Smooth muscle cell (in vitro differentiated cells): Measurements from ENCODE around the gene SOS1. TPM values are rescaled to one million over a fixed set of nuclear protein-coding genes. Genes with fewer than 3 reads are reported as not detected.
A peak's percentile ranks its signal among the peaks of the same experiment; 100 is the strongest.

ENCODE experiments used
- DNase-seq: peaks from one replicate; lab custom pipeline; 2025; ENCODE audit not compliant: unreplicated experiment; lab: John Stamatoyannopoulos, UW
- H2AFZ ChIP-seq: fragments of 200-600 bp; sonication (generic); 2 replicates; pipeline ENCODE4 v1.6.0; 2016; ENCODE audit warnings: antibody characterized with exemption, low read depth, mild to moderate bottlenecking
- H3F3A ChIP-seq: fragments of 200-600 bp; sonication (generic); 2 replicates; pipeline ENCODE4 v1.6.0; 2017; ENCODE audit warnings: antibody characterized with exemption, low read depth
- H3K27ac ChIP-seq: fragments of 200-600 bp; sonication (generic); 2 replicates; pipeline ENCODE4 v1.5.1; 2016; ENCODE audit warnings: low read depth, mild to moderate bottlenecking
- H3K27me3 ChIP-seq: fragments of 200-600 bp; sonication (generic); 2 replicates; pipeline ENCODE4 v1.6.1; 2016; ENCODE audit warnings: low read depth, mild to moderate bottlenecking
- H3K36me3 ChIP-seq: fragments of 200-600 bp; sonication (generic); 2 replicates; pipeline ENCODE4 v1.5.1; 2016; ENCODE audit warnings: low read depth
- H3K4me1 ChIP-seq: fragments of 200-600 bp; sonication (generic); 2 replicates; pipeline ENCODE4 v1.5.1; 2016; ENCODE audit warnings: low read depth
- H3K4me2 ChIP-seq: fragments of 200-600 bp; sonication (generic); 2 replicates; pipeline ENCODE4 v1.6.0; 2016; ENCODE audit warnings: mild to moderate bottlenecking
- H3K4me3 ChIP-seq: fragments of 200-600 bp; sonication (generic); 2 replicates; pipeline ENCODE4 v1.5.1; 2016; ENCODE audit warnings: mild to moderate bottlenecking
- H3K79me2 ChIP-seq: fragments of 200-600 bp; sonication (generic); 2 replicates; pipeline ENCODE4 v1.6.0; 2016; ENCODE audit warnings: low read depth, mild to moderate bottlenecking
- H3K9ac ChIP-seq: fragments of 200-600 bp; sonication (generic); 2 replicates; pipeline ENCODE4 v1.6.0; 2016; ENCODE audit warnings: low read depth
- H3K9me3 ChIP-seq: fragments of 200-600 bp; sonication (generic); replicated peaks from 2 replicates; pipeline ENCODE4 v1.5.1; 2016; ENCODE audit warnings: low read depth
- H4K20me1 ChIP-seq: fragments of 200-600 bp; sonication (generic); 2 replicates; pipeline ENCODE4 v1.6.0; 2016; ENCODE audit warnings: low read depth
- WGBS: methylation state at CpG from one replicate; pipeline ENCODE4 v1.1.7; 2016; ENCODE audit warnings: low lambda C conversion rate; 5-methylcytosine and 5-hydroxymethylcytosine counted together
- polyA plus RNA-seq: library from polyadenylated mRNA; unstranded; fragments of >200 nt; fragmentation: Nextera tagmentation; extraction: Ambion mirVana; gene quantifications from 2 replicates; pipeline ENCODE4 v1.2.1, GENCODE V29; 2016
- total RNA-seq: library from RNA; depleted of rRNA; stranded (reverse); fragments of >200 nt; gene quantifications from 2 replicates; pipeline ENCODE4 v1.2.3, GENCODE V29; 2014
- TF ChIP-seq, protein P1 (sequence below): fragments of 200-600 bp; sonication (generic); IDR thresholded peaks from 2 replicates; pipeline ENCODE4 v1.5.1; 2017; ENCODE audit warnings: borderline replicate concordance, mild to moderate bottlenecking, antibody characterized with exemption; ENCODE audit not compliant: insufficient read depth, poor library complexity, severe bottlenecking

SOS1 gene
- total and polyA plus RNA-seq, 2 experiments from 2014 or later: 8.4 to 34.0 TPM

DNA sequence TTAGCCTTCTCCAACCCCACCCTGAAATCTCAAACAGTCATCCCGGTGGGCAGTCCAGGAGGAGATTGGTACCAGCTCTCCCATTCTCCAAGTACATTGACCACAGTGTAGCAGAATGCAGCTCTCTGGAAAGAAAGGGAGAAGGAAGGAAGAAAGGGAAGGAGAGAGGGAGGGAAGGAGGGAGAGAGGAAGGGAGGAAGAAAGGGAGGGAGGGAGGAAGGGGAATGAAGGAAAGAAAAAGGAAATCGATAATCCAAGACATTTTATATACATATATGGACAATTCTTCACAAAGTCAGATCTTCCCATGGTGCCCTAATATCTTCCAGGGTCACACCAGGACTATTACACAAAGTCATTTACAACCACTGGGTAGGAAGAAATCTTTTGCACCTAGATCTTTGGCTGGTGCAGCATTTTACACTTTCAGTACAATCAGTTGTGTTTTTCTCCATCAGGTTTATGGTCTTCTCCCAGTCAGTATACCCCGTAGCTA lies 172.4 kb downstream of the SOS1 start:
- Histone ChIP-seq H3K9me3 (no peaks in the 10 kb centered on the region), H3F3A (peaks cover 4% of the 10 kb centered on the region), H3K4me2 (no peak overlapping the region), H3K9ac (peak overlapping the region; percentile 59), H4K20me1 (no peaks in the 10 kb centered on the region), H3K4me1 (no peaks in the 10 kb centered on the region), H3K79me2 (no peaks in the 10 kb centered on the region), H2AFZ (no peak overlapping the region), H3K4me3 (no peak overlapping the region), H3K27me3 (no peaks in the 10 kb centered on the region), H3K36me3 (no peaks in the 10 kb centered on the region), H3K27ac (peak overlapping the region; percentile 84)
- no peak for DNase-seq
- TF ChIP-seq, protein P1, sequence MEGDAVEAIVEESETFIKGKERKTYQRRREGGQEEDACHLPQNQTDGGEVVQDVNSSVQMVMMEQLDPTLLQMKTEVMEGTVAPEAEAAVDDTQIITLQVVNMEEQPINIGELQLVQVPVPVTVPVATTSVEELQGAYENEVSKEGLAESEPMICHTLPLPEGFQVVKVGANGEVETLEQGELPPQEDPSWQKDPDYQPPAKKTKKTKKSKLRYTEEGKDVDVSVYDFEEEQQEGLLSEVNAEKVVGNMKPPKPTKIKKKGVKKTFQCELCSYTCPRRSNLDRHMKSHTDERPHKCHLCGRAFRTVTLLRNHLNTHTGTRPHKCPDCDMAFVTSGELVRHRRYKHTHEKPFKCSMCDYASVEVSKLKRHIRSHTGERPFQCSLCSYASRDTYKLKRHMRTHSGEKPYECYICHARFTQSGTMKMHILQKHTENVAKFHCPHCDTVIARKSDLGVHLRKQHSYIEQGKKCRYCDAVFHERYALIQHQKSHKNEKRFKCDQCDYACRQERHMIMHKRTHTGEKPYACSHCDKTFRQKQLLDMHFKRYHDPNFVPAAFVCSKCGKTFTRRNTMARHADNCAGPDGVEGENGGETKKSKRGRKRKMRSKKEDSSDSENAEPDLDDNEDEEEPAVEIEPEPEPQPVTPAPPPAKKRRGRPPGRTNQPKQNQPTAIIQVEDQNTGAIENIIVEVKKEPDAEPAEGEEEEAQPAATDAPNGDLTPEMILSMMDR: no peak
- WGBS: 85% methylated on average over 3 of the region's 3 CpGs

DNA sequence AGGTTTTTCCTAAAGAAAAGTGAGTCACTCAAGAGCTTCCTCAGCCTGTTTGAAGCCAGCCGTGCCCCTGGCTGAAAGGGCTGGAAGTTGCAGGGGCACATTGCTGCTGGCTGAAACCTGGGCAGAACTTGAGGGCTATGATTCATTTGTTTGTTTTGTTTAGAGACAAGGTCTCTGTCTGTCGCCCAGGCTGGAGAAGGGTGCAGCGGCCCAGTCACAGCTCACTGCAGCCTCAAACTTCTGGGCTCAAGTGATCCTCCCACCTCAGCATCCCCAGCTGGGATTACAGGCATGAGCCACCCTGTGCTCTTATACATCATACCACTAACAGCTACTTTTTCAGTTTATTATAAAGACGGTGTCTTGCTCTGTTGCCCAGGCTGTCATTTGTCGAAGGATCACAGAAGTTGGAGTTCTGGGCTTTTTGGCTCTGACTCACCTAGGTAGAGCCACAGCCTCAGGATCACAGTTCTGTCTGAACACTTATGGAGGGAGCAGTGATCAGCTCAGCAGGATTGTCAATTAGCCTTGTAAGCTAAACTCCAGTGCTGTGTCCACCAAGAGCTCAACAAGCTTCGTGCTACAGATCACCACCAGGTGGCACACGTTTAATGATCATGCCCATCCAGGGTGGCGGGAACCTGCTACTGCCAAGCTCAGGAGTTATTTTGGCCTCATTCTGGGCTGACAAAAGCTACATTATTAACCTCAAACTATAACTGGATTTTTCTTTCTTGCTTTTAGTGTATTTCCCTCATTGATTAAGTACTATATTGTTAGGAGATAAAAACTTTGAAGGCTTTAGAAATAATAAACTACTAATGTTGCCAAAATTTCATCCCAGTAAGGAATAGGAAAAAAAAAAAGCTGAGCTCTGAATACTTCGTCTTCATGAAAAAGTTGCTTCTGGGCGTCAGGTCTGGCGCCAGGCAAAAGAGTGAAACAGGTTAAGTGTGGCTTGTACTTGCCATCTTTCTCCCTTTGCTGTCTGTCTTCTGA lies 173.3 kb downstream of the SOS1 start:
- DNase-seq: peak; percentile 3
- Histone ChIP-seq H3K4me1 (no peaks in the 10 kb centered on the region), H3K79me2 (no peaks in the 10 kb centered on the region), H3F3A (peaks cover 4% of the 10 kb centered on the region), H3K36me3 (no peaks in the 10 kb centered on the region), H3K9ac (peak overlapping the region; percentile 59), H3K4me3 (no peak overlapping the region), H3K9me3 (no peaks in the 10 kb centered on the region), H3K27ac (peak overlapping the region; percentile 84), H3K27me3 (no peaks in the 10 kb centered on the region), H2AFZ (no peak overlapping the region), H3K4me2 (peak overlapping the region; percentile 34), H4K20me1 (no peaks in the 10 kb centered on the region)
- TF ChIP-seq, protein P1: peak; percentile 56
- 31% methylated on average over 11 of the region's 11 CpGs for WGBS

GRCh38 chr2:38945911-38946310 lies 174.9 kb downstream of the SOS1 start:
- TF ChIP-seq, protein P1: no peak
- DNase-seq: no peak

More at GRCh38 chr2:38945911-38946310, 174.9 kb downstream of the SOS1 start:
- Histone ChIP-seq H3K27ac (peak overlapping the region; percentile 49), H3F3A (peaks cover 4% of the 10 kb centered on the region), H3K4me1 (no peaks in the 10 kb centered on the region), H2AFZ (peak overlapping the region; percentile 7), H4K20me1 (no peaks in the 10 kb centered on the region), H3K4me3 (no peak overlapping the region), H3K9ac (no peak overlapping the region), H3K4me2 (peak overlapping the region; percentile 6), H3K36me3 (no peaks in the 10 kb centered on the region), H3K79me2 (no peaks in the 10 kb centered on the region), H3K27me3 (no peaks in the 10 kb centered on the region), H3K9me3 (no peaks in the 10 kb centered on the region)
- 61% methylated on average over 5 of the region's 5 CpGs for WGBS
